GM10248 (cell line): Measurements from ENCODE around the gene NMUR1.
A peak's percentile ranks its signal among the peaks of the same experiment; 100 is the strongest.
"Not testable (repeated sequence)": the region's sequence is repeated elsewhere in the genome, so short reads cannot be mapped to it uniquely, and the experiment has no call there.

Source experiments
- CTCF ChIA-PET: fragments of 300-600 bp; sonication (Branson Sonifier 250); formaldehyde crosslinking; extraction: SDS; loops from one replicate; lab custom pipeline; 2021; ENCODE audit warnings: antibody characterized with exemption; lab: Yijun Ruan, JAX
- POLR2A ChIA-PET: fragments of 350-650 bp; sonication (Branson Sonifier 250); formaldehyde crosslinking; extraction: SDS; loops from one replicate; lab custom pipeline; 2020; ENCODE audit warnings: antibody characterized with exemption; lab: Yijun Ruan, JAX
- DNase-seq: peaks from one replicate; pipeline ENCODE4 v3.0.0; 2012; ENCODE audit errors: extremely low spot score
- TF ChIP-seq, protein P1 (sequence below): IDR thresholded peaks from 2 replicates; pipeline ENCODE4 v1.5.1; 2012; ENCODE audit warnings: mild to moderate bottlenecking, low read depth; ENCODE audit errors: extremely low read depth, missing control alignments, control extremely low read depth

Gene NMUR1

DNA sequence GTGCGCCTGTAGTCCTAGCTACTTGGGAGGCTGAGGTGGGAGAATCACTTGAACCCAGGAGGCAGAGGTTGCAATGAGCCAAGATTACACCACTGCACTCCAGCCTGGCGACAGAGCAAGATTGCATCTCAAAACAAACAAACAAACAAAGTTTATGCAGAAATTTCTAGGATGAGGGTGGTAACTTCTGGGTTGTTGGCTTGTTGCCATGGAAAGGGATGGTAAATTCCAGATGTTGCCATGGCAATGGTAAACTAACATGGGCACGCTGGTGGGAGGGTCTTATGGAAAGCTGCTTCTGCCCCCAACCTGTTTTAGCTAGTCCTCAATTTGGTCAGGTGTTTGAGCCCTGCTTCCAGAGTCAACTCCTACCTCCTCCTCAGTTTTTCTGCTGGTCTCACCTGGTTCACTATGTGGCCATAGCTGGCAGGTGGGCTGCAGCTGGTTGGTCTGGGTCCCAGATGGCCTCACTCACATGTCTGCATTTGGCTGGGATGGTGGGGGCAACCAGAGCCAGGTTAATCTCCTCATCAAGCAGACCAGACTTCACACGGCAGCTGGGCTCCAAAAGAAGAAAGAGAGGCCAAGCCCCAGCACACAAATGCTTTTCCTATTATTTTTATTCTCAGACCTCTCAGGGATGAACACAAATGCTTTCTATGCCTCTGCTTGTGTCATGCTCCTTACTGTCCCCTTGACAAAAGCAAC is 35.8 kb upstream of the NMUR1 start:
- DNase-seq: no peak
- CTCF ChIA-PET: interaction anchor here (1.2 to 12.0 kb wide), 9 partner anchors 8 to 148 kb away, joined by 3 to 176 read pairs (median 4); partner anchors contain the start of gene NMUR1
- POLR2A ChIA-PET: no interaction called here

DNA sequence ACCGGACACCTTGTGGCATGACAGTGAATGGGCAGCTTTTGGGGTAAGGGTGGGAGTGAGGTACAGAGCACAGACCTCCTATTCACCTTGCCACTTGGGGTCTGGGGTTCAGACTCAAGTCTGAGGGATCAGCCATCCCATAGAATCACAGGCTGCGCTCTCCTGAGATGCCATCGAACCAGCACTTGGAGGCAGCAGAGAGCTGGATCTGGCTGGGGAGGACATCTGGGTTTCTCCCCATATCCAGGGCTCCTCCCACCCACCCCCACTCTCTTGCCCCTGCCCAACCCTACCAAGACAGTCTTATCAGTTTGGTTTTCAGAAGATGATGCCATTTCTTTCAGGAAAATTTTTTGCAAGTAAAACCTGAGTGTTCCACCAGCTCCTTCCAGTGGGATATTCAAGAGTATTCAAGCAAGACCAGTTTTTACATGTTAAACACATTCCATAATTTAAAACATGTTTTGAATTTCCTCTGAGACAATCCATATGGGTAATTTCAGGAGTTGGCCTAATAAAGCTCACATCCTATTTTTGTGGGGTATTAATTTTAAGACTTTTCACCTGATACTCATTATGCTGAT is 33.2 kb upstream of the NMUR1 start:
- POLR2A ChIA-PET: interaction anchor here (1.2 kb wide), 1 partner anchor 113 kb away, joined by 7 read pairs; no protein-coding TSS in a partner anchor
- DNase-seq: peak; percentile 79
- CTCF ChIA-PET: interaction anchor here (0.8 to 13.7 kb wide), 28 partner anchors 8 to 152 kb away, joined by 3 to 187 read pairs (median 4); partner anchors contain the start of genes NMUR1 and TEX44
- TF ChIP-seq, protein P1, sequence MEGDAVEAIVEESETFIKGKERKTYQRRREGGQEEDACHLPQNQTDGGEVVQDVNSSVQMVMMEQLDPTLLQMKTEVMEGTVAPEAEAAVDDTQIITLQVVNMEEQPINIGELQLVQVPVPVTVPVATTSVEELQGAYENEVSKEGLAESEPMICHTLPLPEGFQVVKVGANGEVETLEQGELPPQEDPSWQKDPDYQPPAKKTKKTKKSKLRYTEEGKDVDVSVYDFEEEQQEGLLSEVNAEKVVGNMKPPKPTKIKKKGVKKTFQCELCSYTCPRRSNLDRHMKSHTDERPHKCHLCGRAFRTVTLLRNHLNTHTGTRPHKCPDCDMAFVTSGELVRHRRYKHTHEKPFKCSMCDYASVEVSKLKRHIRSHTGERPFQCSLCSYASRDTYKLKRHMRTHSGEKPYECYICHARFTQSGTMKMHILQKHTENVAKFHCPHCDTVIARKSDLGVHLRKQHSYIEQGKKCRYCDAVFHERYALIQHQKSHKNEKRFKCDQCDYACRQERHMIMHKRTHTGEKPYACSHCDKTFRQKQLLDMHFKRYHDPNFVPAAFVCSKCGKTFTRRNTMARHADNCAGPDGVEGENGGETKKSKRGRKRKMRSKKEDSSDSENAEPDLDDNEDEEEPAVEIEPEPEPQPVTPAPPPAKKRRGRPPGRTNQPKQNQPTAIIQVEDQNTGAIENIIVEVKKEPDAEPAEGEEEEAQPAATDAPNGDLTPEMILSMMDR: peak; percentile 76

More for the DNA sequence above, 35.8 kb upstream of the NMUR1 start:
- TF ChIP-seq, protein P1: no peak

DNA sequence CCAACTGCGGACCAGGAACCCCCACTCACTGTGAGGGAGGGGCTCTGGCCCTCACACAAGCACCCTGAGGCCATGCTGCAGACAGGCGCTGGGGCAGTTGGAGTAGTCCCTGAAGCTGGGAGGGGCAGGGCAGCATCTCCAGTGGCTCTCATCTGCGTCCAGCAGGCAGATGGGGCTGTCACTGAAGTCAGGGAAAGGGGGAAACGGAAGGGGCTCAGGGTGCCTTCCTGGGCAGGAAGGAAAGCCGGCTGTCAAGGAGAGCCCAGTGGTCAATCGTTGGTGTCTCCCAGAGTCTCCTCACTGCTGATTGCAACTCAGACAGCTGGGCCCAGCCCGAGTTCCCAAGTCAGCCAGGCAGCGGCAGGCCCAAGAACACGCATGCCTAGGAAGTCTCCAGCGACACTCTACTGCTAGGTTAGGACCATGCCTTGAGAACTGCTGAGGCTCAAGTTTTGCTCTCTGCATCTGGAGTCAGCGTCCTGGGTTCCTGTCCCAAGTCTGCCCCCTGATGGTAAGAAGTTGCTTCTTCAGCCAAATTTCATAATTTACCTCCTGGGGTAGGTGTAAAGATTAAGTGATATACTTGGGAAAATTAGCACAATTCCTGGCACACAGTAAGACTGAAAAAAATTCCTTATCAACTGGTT is 27.4 kb upstream of the NMUR1 start:
- POLR2A ChIA-PET: no interaction called here
- CTCF ChIA-PET: interaction anchor here (0.8 to 13.7 kb wide), 22 partner anchors 8 to 468 kb away, joined by 3 to 187 read pairs (median 6); partner anchors contain the start of gene NMUR1
- peak; percentile 91 for DNase-seq
- TF ChIP-seq, protein P1: peak; percentile 68

DNA sequence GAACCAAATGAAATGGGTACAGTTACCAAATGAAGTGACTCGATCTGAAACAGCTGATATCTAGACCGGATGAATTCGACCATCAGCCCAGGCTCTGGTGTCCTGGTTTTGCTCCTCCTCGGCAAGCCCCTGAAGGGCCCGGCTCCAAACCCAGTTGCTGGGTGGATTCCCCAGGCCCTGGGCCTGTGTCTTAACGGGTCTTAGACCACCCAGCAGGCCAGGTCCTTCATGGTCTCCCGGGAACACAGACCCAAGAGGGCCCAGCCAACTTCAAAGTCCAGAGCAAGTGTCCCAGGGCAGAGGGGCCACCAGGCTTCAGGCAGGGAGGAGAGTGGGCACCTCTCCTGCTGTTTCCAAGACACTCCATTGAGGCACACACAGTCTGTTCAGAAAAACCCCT is 26.7 kb upstream of the NMUR1 start:
- ChIA-PET POLR2A (no interaction called here), CTCF (interaction anchor here (1.1 to 13.7 kb wide), 13 partner anchors 10 to 93 kb away, joined by 3 to 187 read pairs (median 11); partner anchors contain the start of genes NCL and NMUR1)
- TF ChIP-seq, protein P1: no peak

DNA sequence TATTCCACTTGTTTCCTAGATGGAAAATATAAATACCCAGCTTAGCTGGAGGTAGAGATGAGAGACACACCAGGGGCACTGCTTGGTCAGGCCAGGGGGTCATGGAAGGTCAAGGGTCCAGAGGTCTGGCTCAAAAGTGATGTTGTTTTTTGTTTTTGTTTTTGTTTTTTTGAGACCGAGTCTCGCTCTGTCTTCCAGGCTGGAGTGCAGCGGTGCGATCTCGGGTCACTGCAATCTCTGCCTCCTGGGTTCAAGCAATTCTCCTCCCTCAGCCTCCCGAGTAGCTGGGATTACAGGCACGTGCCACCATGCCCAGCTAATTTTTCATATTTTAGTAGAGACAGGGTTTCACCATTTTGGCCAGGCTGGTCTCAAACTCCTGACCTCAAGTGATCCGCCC is 26.3 kb upstream of the NMUR1 start:
- not testable (repeated sequence) for DNase-seq
- POLR2A ChIA-PET: interaction anchor here (1.5 kb wide), 1 partner anchor 92 kb away, joined by 4 read pairs; the partner anchor contains the start of gene NCL
- CTCF ChIA-PET: interaction anchor here (0.9 to 13.7 kb wide), 16 partner anchors 10 to 158 kb away, joined by 3 to 187 read pairs (median 6); partner anchors contain the start of genes NCL and NMUR1

More for the DNA sequence above, 26.7 kb upstream of the NMUR1 start:
- no peak for DNase-seq

DNA sequence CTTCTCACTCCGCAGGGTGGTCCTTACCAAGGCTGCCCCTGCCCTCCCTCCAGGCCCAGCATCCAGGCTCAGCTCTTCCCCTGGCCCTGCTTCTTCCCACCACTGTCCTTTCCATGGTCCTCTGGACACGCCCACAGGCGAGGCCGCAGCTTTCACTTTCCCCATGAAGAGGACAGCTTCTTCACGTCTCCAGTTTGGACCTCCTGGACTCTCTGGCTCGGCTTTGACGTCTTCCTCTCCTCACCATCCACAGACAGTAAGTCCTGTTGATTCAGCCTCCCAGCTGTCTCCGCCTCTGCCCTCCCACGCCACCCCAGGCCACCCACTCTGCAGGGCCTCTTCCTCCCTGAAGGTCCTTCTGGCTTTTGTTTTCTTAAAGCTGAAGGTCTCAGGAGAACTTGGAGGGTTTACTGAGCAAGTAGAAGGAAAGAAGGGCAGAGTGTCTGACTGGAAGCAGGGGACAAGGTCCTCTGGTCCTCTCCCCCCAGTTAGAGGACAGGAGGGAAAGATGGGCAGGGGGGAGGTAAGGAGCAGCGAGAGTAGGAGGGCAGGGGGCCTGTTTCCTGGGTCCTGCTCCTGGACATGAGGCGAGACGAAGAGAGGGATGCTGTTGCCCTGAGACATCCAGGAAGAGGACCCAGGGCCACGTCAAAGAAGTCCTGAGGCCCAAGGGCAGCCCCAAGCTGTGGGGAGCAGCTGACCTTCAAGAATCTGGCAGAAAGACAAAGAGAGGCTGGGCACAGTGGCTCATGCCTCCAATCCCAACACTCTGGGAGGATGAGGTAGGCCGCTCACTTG is 24.7 kb upstream of the NMUR1 start:
- TF ChIP-seq, protein P1: no peak
- CTCF ChIA-PET: interaction anchor here (0.7 to 13.7 kb wide), 20 partner anchors 8 to 152 kb away, joined by 3 to 187 read pairs (median 5); partner anchors contain the start of gene NMUR1

More for the DNA sequence above, 24.7 kb upstream of the NMUR1 start:
- POLR2A ChIA-PET: interaction anchor here (0.6 to 1.5 kb wide), 5 partner anchors 73 to 153 kb away, joined by 3 to 4 read pairs (median 3); partner anchors contain the start of genes NCL and PTMA
- DNase-seq: no peak
